Spleen (tissue), 7 donors: Measurements from ENCODE around the gene KRT38.

Source experiments
- POLR2A ChIP-seq, 3 donors: fragments of 450-650 bp; IDR thresholded peaks; one replicate each; pipeline ENCODE4 v1.5.1; 2017; ENCODE audit warnings: antibody characterized with exemption in 3 of 3, mild to moderate bottlenecking in 1 of 3
- POLR2AphosphoS5 ChIP-seq, 3 donors: sonication (generic); formaldehyde crosslinking; IDR thresholded peaks; one replicate each; pipeline ENCODE4 v1.5.1; 2017; ENCODE audit warnings: antibody characterized with exemption in 3 of 3
- TF ChIP-seq, protein P1 (sequence below), 11 experiments: fragments of 200-600 bp in 7 of 11; fragments of 450-650 bp in 4 of 11; sonication (generic) in 4 of 11; IDR thresholded peaks in 8 of 11; conservative IDR thresholded peaks in 3 of 11; 1 replicate in 7 of 11; 2 replicates in 4 of 11; pipeline versions ENCODE4 v1.4.0 to v1.8.0; 2016 to 2021; ENCODE audit warnings: antibody characterized with exemption in 11 of 11, inconsistent platforms in 4 of 11, mild to moderate bottlenecking in 1 of 11
- donor health status: DM: no; HTN: no; CAD: no; lungs with moderate emphysema.
- donor health status: DM: no; HTN: no; CAD: no.
- donor health status: DM: no; HTN: no; CAD: no.

DNA sequence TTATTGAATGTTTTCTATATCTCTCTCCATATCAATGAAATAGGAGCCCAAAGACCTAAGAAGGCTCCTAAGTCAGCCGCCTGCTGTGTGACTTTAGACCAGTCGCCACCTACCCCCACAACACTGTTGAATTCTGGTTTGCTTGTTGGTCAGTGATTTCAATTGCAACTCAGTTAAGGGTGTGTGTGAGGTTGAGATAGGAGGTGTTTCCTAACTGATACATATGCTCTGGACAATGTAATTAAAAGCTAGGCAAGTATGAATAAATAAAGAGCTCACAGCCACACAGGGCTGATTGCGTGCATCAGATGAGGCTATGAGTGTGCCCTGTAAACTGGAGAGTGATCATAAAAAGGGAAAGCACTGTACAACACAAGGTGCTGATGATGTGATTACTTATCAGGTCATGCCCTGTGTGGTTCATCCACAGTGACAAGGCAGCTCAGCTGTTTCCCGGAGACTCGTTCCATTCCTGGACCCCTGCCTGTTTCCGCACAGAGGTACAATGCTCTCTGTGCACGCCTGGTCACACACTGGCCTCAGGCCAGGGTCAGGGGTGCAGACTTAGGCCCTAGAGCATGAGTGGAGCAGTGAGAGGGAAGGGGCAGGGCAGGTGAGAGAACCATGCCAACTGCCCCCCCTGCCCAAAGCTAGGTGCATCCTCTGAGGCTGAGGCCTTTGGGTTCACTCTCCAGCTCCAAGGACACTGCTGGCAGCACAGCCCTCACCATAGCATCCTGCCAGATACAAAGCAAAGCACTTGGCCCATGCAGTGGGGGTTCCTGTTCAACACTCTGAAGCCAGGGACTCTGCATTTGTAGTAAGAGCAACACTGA is 43.4 kb upstream of the KRT38 start:
- TF ChIP-seq, protein P1, sequence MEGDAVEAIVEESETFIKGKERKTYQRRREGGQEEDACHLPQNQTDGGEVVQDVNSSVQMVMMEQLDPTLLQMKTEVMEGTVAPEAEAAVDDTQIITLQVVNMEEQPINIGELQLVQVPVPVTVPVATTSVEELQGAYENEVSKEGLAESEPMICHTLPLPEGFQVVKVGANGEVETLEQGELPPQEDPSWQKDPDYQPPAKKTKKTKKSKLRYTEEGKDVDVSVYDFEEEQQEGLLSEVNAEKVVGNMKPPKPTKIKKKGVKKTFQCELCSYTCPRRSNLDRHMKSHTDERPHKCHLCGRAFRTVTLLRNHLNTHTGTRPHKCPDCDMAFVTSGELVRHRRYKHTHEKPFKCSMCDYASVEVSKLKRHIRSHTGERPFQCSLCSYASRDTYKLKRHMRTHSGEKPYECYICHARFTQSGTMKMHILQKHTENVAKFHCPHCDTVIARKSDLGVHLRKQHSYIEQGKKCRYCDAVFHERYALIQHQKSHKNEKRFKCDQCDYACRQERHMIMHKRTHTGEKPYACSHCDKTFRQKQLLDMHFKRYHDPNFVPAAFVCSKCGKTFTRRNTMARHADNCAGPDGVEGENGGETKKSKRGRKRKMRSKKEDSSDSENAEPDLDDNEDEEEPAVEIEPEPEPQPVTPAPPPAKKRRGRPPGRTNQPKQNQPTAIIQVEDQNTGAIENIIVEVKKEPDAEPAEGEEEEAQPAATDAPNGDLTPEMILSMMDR (IDR thresholded peaks at IDR 0.05 in 8 of 11, conservative IDR thresholded peaks at IDR 0.05 in 3 of 11): no peak
- peak in 1 of 3 donors; percentile 37 for TF ChIP-seq POLR2AphosphoS5 (IDR thresholded peaks at IDR 0.05)
- TF ChIP-seq POLR2A (IDR thresholded peaks at IDR 0.05): no peak
